ENCODE data around the gene VPS41.

VPS41 gene

DNA sequence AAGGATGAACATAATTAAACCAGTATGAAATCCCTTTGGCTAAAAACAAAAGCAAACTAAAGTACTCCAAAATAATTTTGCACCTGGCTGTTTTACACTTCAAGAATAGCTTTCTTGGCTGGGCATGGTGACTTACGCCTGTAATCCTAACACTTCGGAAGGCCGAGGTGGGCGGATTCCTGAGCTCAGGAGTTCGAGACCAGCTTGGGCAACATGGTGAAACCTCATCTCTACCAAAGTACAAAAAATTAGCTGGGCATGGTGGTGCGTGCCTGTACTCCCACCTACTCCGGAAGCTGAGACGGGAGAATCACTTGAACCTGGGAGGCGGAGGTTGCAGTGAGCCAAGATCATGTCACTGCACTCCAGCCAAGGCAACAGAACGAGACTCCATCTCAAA, 185.7 kb downstream of the VPS41 start:
- DNase-seq, result no peak

DNA sequence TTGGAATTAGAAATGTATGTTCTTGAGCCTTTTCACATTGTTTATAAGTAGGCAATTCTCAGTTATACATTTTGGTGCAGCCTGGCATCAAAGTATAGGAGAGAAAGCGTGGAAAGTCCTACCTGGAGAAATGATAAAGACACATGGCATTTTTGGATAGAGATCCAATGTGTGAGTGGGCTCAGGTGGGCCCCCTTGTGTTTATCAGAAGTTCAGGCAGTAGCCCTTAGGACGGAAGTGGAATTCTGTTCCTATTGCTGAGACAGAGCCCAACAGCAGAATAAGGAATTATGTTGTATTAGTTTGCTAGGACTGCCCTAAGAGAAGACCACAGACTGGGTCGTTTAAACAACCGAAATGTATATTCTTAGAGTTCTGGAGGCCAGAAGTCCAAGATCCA, 192.6 kb downstream of the VPS41 start:
- DNase-seq, result no peak

- DNase-seq, result no peak
These were observed 199.9 kb downstream of the VPS41 start for GRCh38 chr7:38709123-38709522.

DNA sequence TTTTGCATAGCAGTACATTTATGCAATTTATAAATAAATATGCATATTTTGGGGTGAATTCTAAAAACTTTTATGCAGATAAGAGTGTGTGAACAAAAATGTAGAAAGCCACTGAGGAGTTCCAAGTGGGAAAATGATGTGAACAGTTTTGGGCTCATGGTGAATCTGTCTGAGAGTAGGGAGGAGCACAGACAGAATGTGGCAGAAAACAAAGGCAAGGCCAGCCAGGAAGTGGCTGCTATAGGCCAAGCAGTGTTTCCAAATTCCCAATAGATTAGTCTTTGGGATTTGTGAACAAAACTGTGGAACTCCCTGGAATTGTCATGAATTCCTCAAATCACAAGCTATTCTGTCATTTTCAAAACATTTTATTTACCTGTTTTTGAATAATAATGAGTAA, 204.2 kb downstream of the VPS41 start:
- DNase-seq, result no peak

DNA sequence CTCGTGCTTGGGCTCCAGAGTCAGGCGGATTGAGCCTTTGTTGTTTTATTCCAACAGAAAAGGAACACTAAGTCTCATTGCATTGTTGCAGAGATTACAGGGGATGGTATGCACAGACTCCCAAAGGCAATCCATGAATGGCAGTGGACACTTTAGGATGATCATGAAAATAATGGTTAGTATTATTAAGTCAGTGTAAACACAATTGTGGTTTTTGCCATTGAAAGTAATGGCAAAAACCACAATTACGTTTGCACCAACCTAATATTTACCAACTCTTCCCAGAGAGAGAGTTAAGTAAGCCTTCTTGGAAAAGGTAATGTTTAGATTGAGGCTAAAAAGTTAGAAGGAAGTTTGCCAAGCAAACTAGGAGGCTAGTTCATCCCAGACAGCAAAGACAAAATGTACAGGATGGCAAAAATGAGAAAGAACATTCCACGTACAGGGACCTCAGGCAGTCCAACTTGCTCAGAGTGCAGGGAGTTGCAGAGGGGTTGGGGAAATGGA, 204.9 kb downstream of the VPS41 start:
- DNase-seq, result no peak

GRCh38 chr7:38703093-38703492, 205.9 kb downstream of the VPS41 start:
- DNase-seq, result no peak

- no peak for DNase-seq
These were observed 206.9 kb downstream of the VPS41 start for GRCh38 chr7:38702002-38702535.

DNA sequence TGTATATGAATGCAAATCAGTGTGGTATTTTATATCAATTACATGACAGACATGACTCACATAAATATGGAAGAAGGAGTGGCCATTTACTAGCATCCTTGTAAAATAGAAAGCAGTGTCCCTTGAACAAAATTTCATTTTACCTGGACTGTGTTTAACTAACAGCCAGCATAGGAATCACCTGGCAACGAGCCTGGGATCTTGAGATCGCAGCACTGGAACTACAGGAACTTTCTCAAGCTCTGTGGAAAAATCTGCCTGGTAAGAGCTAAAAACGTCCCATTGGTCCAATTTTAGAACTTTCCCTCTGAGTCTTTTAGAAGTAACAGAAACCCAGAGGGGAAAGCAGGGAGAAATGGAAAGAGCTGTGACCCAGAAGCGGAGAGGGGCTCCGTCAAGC, 208.9 kb downstream of the VPS41 start:
- DNase-seq, result no peak

GRCh38 chr7:38699471-38699870, 209.5 kb downstream of the VPS41 start:
- DNase-seq, result no peak

- no peak for DNase-seq
These were observed 214.7 kb downstream of the VPS41 start for GRCh38 chr7:38694326-38694725.

GRCh38 chr7:38686888-38687287, 222.1 kb downstream of the VPS41 start:
- DNase-seq, result no peak

DNA sequence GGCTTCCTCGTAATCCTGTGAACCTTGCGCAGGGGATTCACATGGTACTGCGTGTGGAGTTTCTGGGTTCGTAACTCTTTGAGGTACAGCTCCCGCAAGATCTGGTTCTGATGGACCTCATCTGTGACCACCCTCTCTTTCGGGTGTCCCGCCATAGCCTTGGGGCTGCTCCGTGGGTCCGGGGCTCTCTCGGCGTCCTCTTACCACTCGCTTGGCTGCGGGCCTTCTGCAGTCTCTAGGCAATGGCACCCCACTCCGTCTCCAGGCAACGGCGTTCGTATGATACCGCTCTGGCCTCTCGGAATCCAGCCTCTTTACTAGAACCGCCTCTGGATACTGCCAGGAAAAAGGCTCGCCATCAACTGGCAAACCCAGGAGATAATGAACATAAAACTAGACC, 223.1 kb downstream of the VPS41 start:
- DNase-seq, result no peak

- no peak for DNase-seq
These were observed 226.4 kb downstream of the VPS41 start for GRCh38 chr7:38682606-38683005.

DNA sequence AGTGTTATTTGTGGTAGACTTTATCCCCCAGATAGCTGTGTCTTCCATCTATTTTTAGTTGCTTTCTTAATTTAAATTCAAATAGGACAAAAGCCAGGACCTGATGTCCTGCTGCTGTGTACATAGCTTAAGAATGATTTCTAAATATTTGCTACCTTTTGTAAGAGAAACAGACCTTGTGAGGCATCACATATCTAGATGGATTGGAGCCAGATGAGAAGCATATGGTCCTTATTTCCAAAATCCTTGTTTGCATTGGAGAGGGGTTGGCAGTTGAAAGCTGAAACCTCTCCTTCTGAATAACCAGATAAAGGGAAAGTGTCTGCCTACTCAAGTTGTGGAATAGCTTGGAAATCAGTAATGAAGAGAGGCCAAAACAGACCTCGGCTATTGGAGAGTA, 227.1 kb downstream of the VPS41 start:
- DNase-seq, result no peak

DNA sequence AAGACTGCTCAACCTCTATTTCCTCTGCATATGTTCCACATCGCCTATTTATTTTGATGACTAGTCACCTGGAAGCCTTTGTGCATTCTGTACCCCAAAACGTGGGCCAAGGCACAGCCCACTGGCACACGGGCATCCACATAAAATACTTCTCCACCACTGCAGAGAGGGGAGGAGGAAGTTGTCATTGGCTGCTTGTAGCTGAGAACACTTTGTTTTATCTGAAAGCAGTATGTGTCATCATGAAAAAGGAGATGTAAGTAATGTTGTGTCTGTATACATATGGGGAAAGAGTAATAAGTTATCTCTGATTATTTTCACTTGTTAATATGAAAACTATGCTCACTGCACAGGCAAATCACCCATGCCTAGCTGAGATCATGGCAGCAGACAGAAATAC, 229.6 kb downstream of the VPS41 start:
- no peak for DNase-seq

DNA sequence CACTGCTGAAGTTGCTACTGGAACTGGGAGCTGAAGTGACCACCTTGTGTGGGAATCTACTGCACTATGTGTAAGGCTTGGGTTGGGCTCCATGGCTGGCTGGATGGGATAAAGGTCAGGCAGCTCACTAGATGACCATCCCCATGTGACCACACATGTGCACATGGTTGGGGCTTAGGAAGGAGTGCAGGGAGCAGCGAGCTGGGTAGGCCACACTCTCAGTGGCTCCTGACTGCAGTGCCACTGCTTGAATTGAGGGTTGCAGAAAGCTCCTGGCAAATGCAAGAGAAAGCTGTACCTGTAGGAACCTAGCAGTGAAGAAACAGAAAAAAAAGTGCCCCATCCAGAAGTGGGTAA, 230.3 kb downstream of the VPS41 start:
- no peak for DNase-seq

GRCh38 chr7:38677981-38678697, 230.9 kb downstream of the VPS41 start:
- DNase-seq, result no peak

GRCh38 chr7:38675494-38676106, 233.4 kb downstream of the VPS41 start:
- no peak for DNase-seq

DNA sequence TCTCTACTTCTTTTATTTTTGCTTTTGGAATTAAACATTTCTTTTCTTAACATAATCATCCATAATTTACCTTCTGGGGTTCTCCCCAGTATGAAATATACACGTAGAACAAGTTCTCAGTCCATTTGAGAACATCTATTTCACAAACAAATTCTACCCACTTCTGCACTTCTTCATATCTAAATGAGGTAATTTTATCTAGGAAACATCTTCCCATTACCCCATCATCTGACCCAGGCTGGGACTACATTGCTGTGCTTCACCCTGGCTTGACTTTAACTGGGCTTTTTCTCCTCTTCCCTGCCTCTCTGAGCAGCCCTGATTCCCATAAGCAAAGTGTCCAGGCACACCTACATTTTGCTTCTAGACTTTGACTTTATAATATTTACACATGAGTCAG, 234.5 kb downstream of the VPS41 start:
- no peak for DNase-seq

DNA sequence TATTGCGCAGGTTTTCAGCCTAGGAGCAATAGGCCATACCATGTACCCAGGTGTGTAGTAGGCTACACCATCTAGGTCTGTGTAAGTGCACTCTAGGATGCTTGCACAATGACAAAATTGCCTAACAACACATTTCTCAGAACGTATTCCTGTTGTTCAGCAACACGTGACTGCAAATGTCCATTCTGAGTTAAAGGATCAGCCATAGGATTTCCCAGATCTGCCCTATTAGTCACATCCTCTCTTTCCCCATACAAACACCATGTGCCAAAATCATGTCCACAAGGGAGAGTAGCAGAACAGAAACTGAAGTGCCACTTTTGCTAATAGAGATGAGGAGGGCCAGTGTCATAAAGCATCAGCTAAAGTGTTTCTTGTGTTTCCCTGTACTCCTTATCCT, 235.2 kb downstream of the VPS41 start:
- DNase-seq, result no peak

Data from activated gamma-delta T cell treated with Interleukin-2 at 50 U/mL for 16 hours (primary cell).